H1 (cell line): Measurements from ENCODE around the gene FOXP4. TPM values are rescaled to one million over a fixed set of nuclear protein-coding genes. Genes with fewer than 3 reads are reported as not detected.
A peak's percentile ranks its signal among the peaks of the same experiment; 100 is the strongest.

ENCODE experiments used
- BCL11A ChIP-seq, 2 experiments: IDR thresholded peaks; one replicate each; pipeline ENCODE4 v1.6.1; 2011; ENCODE audit warnings: low read depth in 2 of 2, low read length in 2 of 2, mild to moderate bottlenecking in 2 of 2
- CBX5 ChIP-seq: fragments of 300-800, 300-1000 bp; sonication (generic); IDR thresholded peaks from 2 replicates; pipeline ENCODE4 v1.7.1; 2016; ENCODE audit warnings: antibody characterized with exemption, low read length, low read depth
- CBX8 ChIP-seq: fragments of 300-800, 300-1000 bp; sonication (generic); IDR thresholded peaks from 2 replicates; pipeline ENCODE4 v1.7.1; 2016; ENCODE audit warnings: low read depth, low read length, borderline replicate concordance
- CREB1 ChIP-seq: IDR thresholded peaks from 2 replicates; pipeline ENCODE4 v1.6.1; 2012; ENCODE audit warnings: inconsistent platforms
- EZH2 ChIP-seq: fragments of 200-600 bp; sonication (generic); IDR thresholded peaks from 2 replicates; pipeline ENCODE4 v1.7.1; 2012; ENCODE audit warnings: low read depth, mild to moderate bottlenecking, moderate library complexity, low read length, inconsistent platforms; ENCODE audit not compliant: severe bottlenecking
- GABPA ChIP-seq: IDR thresholded peaks from 2 replicates; pipeline ENCODE4 v1.6.1; 2011; ENCODE audit warnings: mild to moderate bottlenecking, low read length, moderate library complexity, borderline replicate concordance; ENCODE audit not compliant: insufficient read depth
- GTF2F1 ChIP-seq: IDR thresholded peaks from 2 replicates; pipeline ENCODE4 v1.6.1; 2012; ENCODE audit warnings: low read depth, low read length, improper control_type of control experiment, borderline replicate concordance
- HDAC6 ChIP-seq: IDR thresholded peaks from one replicate; pipeline ENCODE4 v1.7.1; 2012; ENCODE audit warnings: low read depth, mild to moderate bottlenecking, inconsistent platforms, low read length, moderate library complexity
- JUN ChIP-seq: IDR thresholded peaks from 2 replicates; pipeline ENCODE4 v1.6.1; 2011; ENCODE audit warnings: low read depth, mild to moderate bottlenecking, improper control_type of control experiment, low read length
- KDM1A ChIP-seq: fragments of 200-600, 300-600 bp; sonication (generic); IDR thresholded peaks from 2 replicates; pipeline ENCODE4 v1.7.1; 2016; ENCODE audit warnings: mild to moderate bottlenecking, low read length, borderline replicate concordance
- MAX ChIP-seq: IDR thresholded peaks from 2 replicates; pipeline ENCODE4 v1.6.1; 2012; ENCODE audit warnings: inconsistent platforms
- PHF8 ChIP-seq: fragments of 200-600 bp; sonication (generic); conservative IDR thresholded peaks from 2 replicates; pipeline ENCODE4 v1.7.1; 2012; ENCODE audit warnings: low read depth, mild to moderate bottlenecking, inconsistent platforms, low read length, moderate library complexity
- RAD21 ChIP-seq, 2 experiments: IDR thresholded peaks in 1 of 2; conservative IDR thresholded peaks in 1 of 2; 2 replicates each; pipeline ENCODE4 v1.6.1; 2011; ENCODE audit warnings: low read depth in 2 of 2, low read length in 2 of 2, improper control_type of control experiment in 1 of 2, inconsistent platforms in 1 of 2, mild to moderate bottlenecking in 1 of 2, moderate library complexity in 1 of 2
- RFX5 ChIP-seq: IDR thresholded peaks from 2 replicates; pipeline ENCODE4 v1.6.1; 2011; ENCODE audit warnings: low read depth, low read length, improper control_type of control experiment, borderline replicate concordance
- SAP30 ChIP-seq: fragments of 300-600 bp; sonication (generic); IDR thresholded peaks from 2 replicates; pipeline ENCODE4 v1.7.1; 2012; ENCODE audit warnings: low read length, moderate library complexity, mild to moderate bottlenecking, inconsistent platforms; ENCODE audit not compliant: insufficient read depth, insufficient replicate concordance
- SP4 ChIP-seq: IDR thresholded peaks from 2 replicates; pipeline ENCODE4 v1.6.1; 2012; ENCODE audit warnings: low read length, inconsistent platforms
- TAF1 ChIP-seq: IDR thresholded peaks from 2 replicates; pipeline ENCODE4 v1.6.1; 2011; ENCODE audit warnings: mild to moderate bottlenecking, low read depth, low read length
- TAF7 ChIP-seq: optimal IDR thresholded peaks from 2 replicates; pipeline ENCODE3; 2011; ENCODE audit warnings: low read depth, mild to moderate bottlenecking, inconsistent platforms, low read length, moderate library complexity, borderline replicate concordance
- TEAD4 ChIP-seq: IDR thresholded peaks from 2 replicates; pipeline ENCODE4 v1.6.1; 2012; ENCODE audit warnings: low read depth, low read length, inconsistent platforms, mixed read lengths
- ZNF274 ChIP-seq: IDR thresholded peaks from 2 replicates; pipeline ENCODE4 v1.7.0; 2012; ENCODE audit warnings: low read length, borderline replicate concordance; ENCODE audit errors: extremely low read depth
- polyA plus RNA-seq, 7 experiments: library from polyadenylated mRNA; depleted of rRNA in 3 of 7; stranded (reverse) in 5 of 7; unstranded in 2 of 7; fragments of >200 nt in 5 of 7; fragments of 200-250 nt in 2 of 7; gene quantifications; 1 replicate in 5 of 7; 2 replicates in 1 of 7; 4 replicates in 1 of 7; pipeline versions ENCODE4 v1.2.1 to v1.2.3, GENCODE V29; 2011 to 2013; ENCODE audit warnings: missing spikeins in 2 of 7, mixed read lengths in 2 of 7
- total RNA-seq: library from RNA; stranded (reverse); fragmentation: NEBNext Ultra II Directional; extraction: Animal tissue kit (Norgen Biotek cat#: 25700); gene quantifications from 2 replicates; pipeline ENCODE4 v1.2.1, GENCODE V29; 2021

FOXP4 gene
- total and polyA plus RNA-seq, 2 of the 8 experiments (the other 6 are each of a cell fraction or from before 2014, with no cell fraction given), result 4.8 to 13.3 TPM

DNA sequence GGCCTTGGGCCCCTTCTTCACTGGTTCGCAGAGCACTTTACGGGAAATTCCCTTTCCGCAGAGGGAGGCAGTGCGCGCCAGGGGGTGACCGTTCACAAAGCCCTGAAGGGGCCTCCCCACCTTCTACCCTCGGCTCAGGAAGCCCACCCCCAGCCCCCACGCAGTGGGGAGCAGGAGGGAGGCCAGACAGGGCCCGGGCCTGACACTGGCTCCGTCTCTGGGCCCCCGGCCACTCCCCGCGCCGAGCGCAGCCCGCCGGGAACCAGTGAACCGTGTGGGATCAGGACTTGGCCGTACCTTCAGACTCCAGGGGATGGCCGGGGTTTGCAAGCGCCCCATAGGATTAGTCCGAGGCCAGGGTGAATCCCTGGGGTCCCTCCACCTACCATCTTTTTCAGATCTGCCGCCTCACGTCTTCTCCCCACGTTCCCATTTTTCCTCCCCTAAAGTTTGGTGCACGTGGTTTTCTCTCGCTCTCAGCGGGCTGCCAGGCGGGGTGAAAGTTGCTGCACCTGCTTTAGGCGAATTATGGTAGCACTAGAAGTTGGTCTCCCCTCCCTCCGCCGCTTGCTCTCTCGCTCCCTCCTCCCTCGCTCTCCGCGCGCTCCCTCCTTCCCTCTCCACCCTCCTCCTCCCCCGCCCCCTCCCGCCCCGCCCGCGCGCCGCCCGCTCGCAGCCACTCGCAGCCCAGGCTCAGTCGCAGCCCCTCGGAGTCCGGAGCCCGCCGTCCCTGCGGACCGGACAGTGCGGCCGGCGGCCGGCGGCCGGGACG, at the start of gene FOXP4 (continued):
- TF ChIP-seq ZNF274 (no peak), MAX (peak; percentile 93), GTF2F1 (no peak), CBX8 (no peak), TAF1 (no peak), PHF8 (no peak), SP4 (0 out of 2 replicates have a peak, but pooled peaks have one; percentile 57), RAD21 (IDR thresholded peaks at IDR 0.05 in 1 of 2, conservative IDR thresholded peaks at IDR 0.05 in 1 of 2; ENCODE audit: low read depth in 2 of 2, low read length in 2 of 2) (peak in 1 of 2 experiments; percentile 26; a peak in 3 of 4 replicates), TAF7 (peak; percentile 29), EZH2 (no peak), RFX5 (no peak), JUN (no peak), GABPA (peak; percentile 9; the same call in 1 of the 2 replicates), CREB1 (peak; percentile 44; the same call in 1 of the 2 replicates), BCL11A (IDR thresholded peaks at IDR 0.05; ENCODE audit: low read depth in 2 of 2, low read length in 2 of 2) (no peak), SAP30 (no peak), KDM1A (peak; percentile 30; the same call in 1 of the 2 replicates), TEAD4 (no peak), HDAC6 (no peak), CBX5 (no peak)
